Pericardium fibroblast (primary cell): ENCODE measurements around the gene ANKRD30BL. TPM values are rescaled to one million over a fixed set of nuclear protein-coding genes. Genes with fewer than 3 reads are reported as not detected.

Source experiments
- total RNA-seq: library from RNA; depleted of rRNA; stranded (reverse); fragments of >200 nt; gene quantifications from 2 replicates; pipeline ENCODE4 v1.2.3, GENCODE V29; 2015

The ANKRD30BL gene
- total RNA-seq: not detected in 2 replicates

GRCh38 chr2:132161161-132162124 lies at the start of gene ANKRD30BL:
ANKRD30BL (minus strand) TSS chr2:132161952; CDS start chr2:132161705, 247 bp downstream.

